Neural cell (in vitro differentiated cells): Measurements from ENCODE around the gene MVD. TPM values are rescaled to one million over a fixed set of nuclear protein-coding genes. Genes with fewer than 3 reads are reported as not detected.

Experiments used
- H2AFZ ChIP-seq: fragments of 200-600, 300-800 bp; sonication (generic), shearing (Covaris generic); 2 replicates; pipeline ENCODE4 v1.6.0; 2014; ENCODE audit warnings: low read depth, mild to moderate bottlenecking, antibody characterized with exemption, low read length, moderate library complexity
- H3F3A ChIP-seq: fragments of 200-600 bp; shearing (Covaris generic); 2 replicates; pipeline ENCODE4 v1.6.1; 2016; ENCODE audit warnings: mild to moderate bottlenecking, moderate library complexity, mixed read lengths, antibody characterized with exemption, low read length; ENCODE audit not compliant: insufficient read depth, poor library complexity, severe bottlenecking
- H3K27ac ChIP-seq: fragments of 200-600, 300-800 bp; sonication (generic), shearing (Covaris generic); 2 replicates; pipeline ENCODE4 v1.5.1; 2014; ENCODE audit warnings: mild to moderate bottlenecking, low read length, moderate library complexity
- H3K27me3 ChIP-seq: fragments of 300-800, 200-600 bp; sonication (generic), shearing (Covaris generic); 2 replicates; pipeline ENCODE4 v1.6.0; 2014; ENCODE audit warnings: mild to moderate bottlenecking, low read depth, low read length, moderate library complexity; ENCODE audit not compliant: insufficient read depth
- H3K36me3 ChIP-seq: fragments of 300-800, 200-600 bp; sonication (generic), shearing (Covaris generic); 2 replicates; pipeline ENCODE4 v1.5.1; 2014; ENCODE audit warnings: mild to moderate bottlenecking, antibody characterized with exemption, low read length, moderate library complexity; ENCODE audit not compliant: insufficient read depth
- H3K4me2 ChIP-seq: fragments of 300-800, 200-600 bp; sonication (generic), shearing (Covaris generic); 2 replicates; pipeline ENCODE4 v1.6.0; 2014; ENCODE audit warnings: mild to moderate bottlenecking, low read length
- H3K4me3 ChIP-seq: fragments of 300-800, 200-600 bp; sonication (generic), shearing (Covaris generic); 2 replicates; pipeline ENCODE4 v1.5.1; 2014; ENCODE audit warnings: mild to moderate bottlenecking, low read length, moderate library complexity
- H3K79me2 ChIP-seq: fragments of 200-600 bp; shearing (Covaris generic); replicated peaks from 2 replicates; pipeline ENCODE4 v1.6.0; 2014; ENCODE audit warnings: mild to moderate bottlenecking, low read length, moderate library complexity; ENCODE audit not compliant: insufficient read depth
- H3K9ac ChIP-seq: fragments of 300-800, 200-600 bp; sonication (generic), shearing (Covaris generic); 2 replicates; pipeline ENCODE4 v1.6.1; 2016; ENCODE audit warnings: mild to moderate bottlenecking, low read length, mixed read lengths
- H3K9me2 ChIP-seq: fragments of 200-600 bp; shearing (Covaris generic); 2 replicates; pipeline ENCODE4 v1.6.1; 2016; ENCODE audit warnings: mild to moderate bottlenecking, low read length, mixed read lengths; ENCODE audit not compliant: insufficient read depth
- H3K9me3 ChIP-seq: fragments of 200-600, 300-800 bp; sonication (generic), shearing (Covaris generic); 2 replicates; pipeline ENCODE4 v1.6.1; 2016; ENCODE audit warnings: mild to moderate bottlenecking, mixed run types, low read length, moderate library complexity, mixed read lengths
- H4K20me1 ChIP-seq: fragments of 200-600 bp; shearing (Covaris generic); 2 replicates; pipeline ENCODE4 v1.6.1; 2016; ENCODE audit warnings: mild to moderate bottlenecking, mixed run types; ENCODE audit not compliant: insufficient read depth
- CTCF ChIP-seq: fragments of 450-650 bp; IDR thresholded peaks from 2 replicates; pipeline ENCODE4 v1.5.1; 2014; ENCODE audit warnings: antibody characterized with exemption, mild to moderate bottlenecking, moderate library complexity; ENCODE audit not compliant: poor library complexity, severe bottlenecking
- EP300 ChIP-seq: fragments of 450-650 bp; conservative IDR thresholded peaks from 2 replicates; pipeline ENCODE4 v1.6.1; 2014; ENCODE audit warnings: antibody characterized with exemption, mild to moderate bottlenecking, moderate library complexity; ENCODE audit not compliant: poor library complexity, severe bottlenecking
- EZH2 ChIP-seq: fragments of 200-600, 300-800 bp; shearing (Covaris generic), sonication (generic); IDR thresholded peaks from 2 replicates; pipeline ENCODE4 v1.6.1; 2014; ENCODE audit warnings: antibody characterized with exemption, low read length, borderline replicate concordance, mild to moderate bottlenecking; ENCODE audit not compliant: insufficient read depth, poor library complexity, severe bottlenecking
- MXI1 ChIP-seq: fragments of 450-650 bp; conservative IDR thresholded peaks from 2 replicates; pipeline ENCODE4 v1.6.1; 2014; ENCODE audit warnings: antibody characterized with exemption, mild to moderate bottlenecking; ENCODE audit not compliant: poor library complexity, severe bottlenecking
- POLR2AphosphoS5 ChIP-seq: IDR thresholded peaks from 2 replicates; pipeline ENCODE4 v1.6.1; 2012
- RAD21 ChIP-seq: fragments of 450-650 bp; conservative IDR thresholded peaks from 2 replicates; pipeline ENCODE4 v1.6.1; 2014; ENCODE audit warnings: antibody characterized with exemption, mild to moderate bottlenecking, moderate library complexity
- REST ChIP-seq: IDR thresholded peaks from 2 replicates; pipeline ENCODE4 v1.6.1; 2012; ENCODE audit warnings: borderline replicate concordance
- SMC3 ChIP-seq: fragments of 450-650 bp; conservative IDR thresholded peaks from 2 replicates; pipeline ENCODE4 v1.6.1; 2014; ENCODE audit warnings: antibody characterized with exemption, mild to moderate bottlenecking, moderate library complexity; ENCODE audit not compliant: poor library complexity
- TAF1 ChIP-seq: IDR thresholded peaks from 2 replicates; pipeline ENCODE4 v1.6.1; 2012; ENCODE audit warnings: low read depth
- polyA plus RNA-seq: library from polyadenylated mRNA; depleted of rRNA; stranded (reverse); fragments of >200 nt; gene quantifications from 2 replicates; pipeline ENCODE4 v1.2.3, GENCODE V29; 2014

The MVD gene
- polyA plus RNA-seq, 1 donor from 2014 or later: 232 TPM

- Histone ChIP-seq H3K9ac (no peak overlapping the region), H3K9me3 (no peaks in the 10 kb centered on the region), H3K4me2 (no peak overlapping the region), H4K20me1 (no peaks in the 10 kb centered on the region), H3K79me2 (no peaks in the 10 kb centered on the region), H3K27me3 (peaks cover 13% of the 10 kb centered on the region), H3K9me2 (no peaks in the 10 kb centered on the region), H3F3A (no peaks in the 10 kb centered on the region), H3K4me3 (no peak overlapping the region), H2AFZ (no peak overlapping the region), H3K27ac (no peak overlapping the region), H3K36me3 (no peaks in the 10 kb centered on the region)
- TF ChIP-seq CTCF (no peak), SMC3 (no peak), POLR2AphosphoS5 (no peak), EP300 (no peak)
Observed at GRCh38 chr16:88632587-88632930, 30.3 kb downstream of the MVD start.

DNA sequence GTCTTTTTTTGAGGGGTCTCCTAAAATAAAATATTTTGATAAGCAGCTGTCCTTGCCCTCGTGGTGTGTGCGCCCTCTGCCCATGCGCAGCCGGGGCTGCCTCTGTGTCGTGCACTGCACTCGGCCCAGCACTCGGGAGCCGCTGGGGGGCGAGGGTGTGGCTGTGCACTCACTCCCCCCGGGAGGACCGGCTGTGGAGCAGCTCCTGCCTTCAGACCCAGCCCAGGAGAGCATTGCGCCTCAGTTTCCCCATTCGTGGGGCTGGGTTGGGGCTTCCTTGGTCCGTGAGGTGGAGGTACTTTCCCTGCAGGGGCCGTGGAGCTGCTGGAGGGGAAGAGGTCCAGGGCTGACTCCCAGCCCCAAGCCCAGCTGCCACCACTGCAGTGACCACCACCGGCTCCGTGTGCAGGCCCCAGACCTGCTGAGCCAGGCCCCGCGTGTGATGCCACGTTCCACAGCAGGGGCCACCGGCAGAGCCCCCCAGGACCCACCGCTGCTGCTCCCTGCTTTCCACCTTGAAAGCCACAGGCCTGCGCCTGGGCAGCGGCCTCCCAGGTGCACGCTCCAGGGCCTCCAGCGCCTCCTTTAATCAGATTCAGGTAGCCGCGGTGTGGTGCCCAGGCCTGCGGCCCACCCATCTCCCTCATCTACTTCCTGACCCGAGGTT is 30.8 kb downstream of the MVD start:
- H3F3A ChIP-seq: no peaks in the 10 kb centered on the region
- no peaks in the 10 kb centered on the region for H3K9me3 ChIP-seq
- no peak overlapping the region for H3K4me3 ChIP-seq
- no peak overlapping the region for H2AFZ ChIP-seq
- H3K27ac ChIP-seq: no peak overlapping the region
- H3K4me2 ChIP-seq: no peak overlapping the region
- no peaks in the 10 kb centered on the region for H3K79me2 ChIP-seq
- H3K36me3 ChIP-seq: no peaks in the 10 kb centered on the region
- H4K20me1 ChIP-seq: no peaks in the 10 kb centered on the region
- H3K9me2 ChIP-seq: no peaks in the 10 kb centered on the region
- TF ChIP-seq MXI1: no peak
- TF ChIP-seq SMC3: no peak
- TF ChIP-seq RAD21: no peak
- no peak for TF ChIP-seq EZH2
- no peak for TF ChIP-seq REST
- TF ChIP-seq EP300: no peak
- TF ChIP-seq CTCF: no peak
- TF ChIP-seq POLR2AphosphoS5: no peak
- TF ChIP-seq TAF1: no peak
- H3K27me3 ChIP-seq: peaks cover 13% of the 10 kb centered on the region
- no peak overlapping the region for H3K9ac ChIP-seq
